Measurements from ENCODE around the gene MAP1B.

GRCh38 chr5:72129725-72130124 lies 22.4 kb downstream of the MAP1B start:
- TF ChIP-seq, protein P1, sequence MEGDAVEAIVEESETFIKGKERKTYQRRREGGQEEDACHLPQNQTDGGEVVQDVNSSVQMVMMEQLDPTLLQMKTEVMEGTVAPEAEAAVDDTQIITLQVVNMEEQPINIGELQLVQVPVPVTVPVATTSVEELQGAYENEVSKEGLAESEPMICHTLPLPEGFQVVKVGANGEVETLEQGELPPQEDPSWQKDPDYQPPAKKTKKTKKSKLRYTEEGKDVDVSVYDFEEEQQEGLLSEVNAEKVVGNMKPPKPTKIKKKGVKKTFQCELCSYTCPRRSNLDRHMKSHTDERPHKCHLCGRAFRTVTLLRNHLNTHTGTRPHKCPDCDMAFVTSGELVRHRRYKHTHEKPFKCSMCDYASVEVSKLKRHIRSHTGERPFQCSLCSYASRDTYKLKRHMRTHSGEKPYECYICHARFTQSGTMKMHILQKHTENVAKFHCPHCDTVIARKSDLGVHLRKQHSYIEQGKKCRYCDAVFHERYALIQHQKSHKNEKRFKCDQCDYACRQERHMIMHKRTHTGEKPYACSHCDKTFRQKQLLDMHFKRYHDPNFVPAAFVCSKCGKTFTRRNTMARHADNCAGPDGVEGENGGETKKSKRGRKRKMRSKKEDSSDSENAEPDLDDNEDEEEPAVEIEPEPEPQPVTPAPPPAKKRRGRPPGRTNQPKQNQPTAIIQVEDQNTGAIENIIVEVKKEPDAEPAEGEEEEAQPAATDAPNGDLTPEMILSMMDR (IDR thresholded peaks at IDR 0.05 in 8 of 11, conservative IDR thresholded peaks at IDR 0.05 in 3 of 11): no peak
- TF ChIP-seq POLR2A (IDR thresholded peaks at IDR 0.05): no peak
